HUES6 (cell line): Measurements from ENCODE around the gene UQCRC2.
"Not testable (repeated sequence)": the region's sequence is repeated elsewhere in the genome, so short reads cannot be mapped to it uniquely, and the experiment has no call there.

Experiments
- H3K27ac ChIP-seq: 2 replicates; pipeline ENCODE4 v1.7.0; 2013; ENCODE audit warnings: low read depth, mild to moderate bottlenecking, low read length, inconsistent platforms
- H3K27me3 ChIP-seq: 2 replicates; pipeline ENCODE4 v1.6.1; 2013; ENCODE audit warnings: low read length; ENCODE audit not compliant: control insufficient read depth, insufficient read depth
- H3K36me3 ChIP-seq: 2 replicates; pipeline ENCODE4 v1.6.1; 2013; ENCODE audit warnings: low read length; ENCODE audit not compliant: control insufficient read depth, insufficient read depth
- H3K4me1 ChIP-seq: 2 replicates; pipeline ENCODE4 v1.6.1; 2013; ENCODE audit warnings: low read length; ENCODE audit not compliant: control insufficient read depth, insufficient read depth
- H3K4me3 ChIP-seq: 2 replicates; pipeline ENCODE4 v1.5.1; 2013; ENCODE audit warnings: low read depth, low read length
- H3K9ac ChIP-seq: one replicate; pipeline ENCODE4 v1.6.1; 2013; ENCODE audit warnings: mild to moderate bottlenecking, low read length
- H3K9me3 ChIP-seq: 2 replicates; pipeline ENCODE4 v1.6.1; 2013; ENCODE audit warnings: low read depth, low read length; ENCODE audit not compliant: control insufficient read depth, insufficient read depth

Gene UQCRC2

DNA sequence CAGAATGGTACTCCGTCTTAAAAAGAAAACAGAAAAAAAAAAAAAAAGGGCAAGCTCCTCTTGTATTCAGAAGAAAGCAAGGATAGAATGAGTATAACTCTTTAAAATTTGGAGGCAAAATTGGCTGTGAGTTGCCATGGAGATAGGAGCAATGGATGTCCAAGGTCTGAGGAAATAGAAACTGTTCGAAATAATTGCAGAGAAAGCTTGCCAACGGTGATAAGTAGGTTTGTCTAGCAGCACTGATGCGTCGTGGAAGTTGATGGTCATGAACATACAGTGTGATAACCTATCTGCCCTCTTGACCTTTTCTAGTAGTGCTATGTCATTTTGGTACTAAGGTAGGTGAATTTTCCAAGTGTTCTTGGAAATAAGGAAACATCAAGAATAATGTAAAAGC lies 57.7 kb downstream of the UQCRC2 start:
- no peak overlapping the region for H3K27ac ChIP-seq
- H3K4me1 ChIP-seq, result peaks cover 3% of the 10 kb centered on the region; the same call in 1 of the 2 replicates
- no peaks in the 10 kb centered on the region for H3K9me3 ChIP-seq
- H3K4me3 ChIP-seq, result no peak overlapping the region
- no peak overlapping the region for H3K9ac ChIP-seq
- H3K27me3 ChIP-seq, result peaks cover 23% of the 10 kb centered on the region; the same call in 1 of the 2 replicates
- no peaks in the 10 kb centered on the region for H3K36me3 ChIP-seq

DNA sequence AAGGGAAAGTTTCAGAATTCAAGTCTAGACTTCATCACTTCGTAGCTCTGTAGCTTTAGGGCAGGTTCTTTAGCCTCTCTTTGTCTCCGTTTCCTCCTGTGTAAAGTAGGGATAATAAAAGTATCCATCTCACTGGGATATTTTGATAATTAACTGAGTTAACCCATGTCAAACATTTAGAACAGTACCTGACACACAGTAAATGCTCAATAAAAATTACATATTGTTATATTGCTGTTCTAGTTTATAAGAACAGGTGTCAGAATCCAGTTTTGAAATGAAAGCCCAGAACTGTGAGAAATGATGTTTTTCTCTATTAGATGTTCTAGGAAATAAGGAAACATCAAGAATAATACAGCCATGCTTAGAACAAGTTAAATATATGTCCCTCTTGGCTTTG lies 59.1 kb downstream of the UQCRC2 start:
- Histone ChIP-seq H3K4me3 (no peak overlapping the region), H3K4me1 (no peaks in the 10 kb centered on the region), H3K9ac (no peak overlapping the region), H3K27ac (no peak overlapping the region), H3K36me3 (no peaks in the 10 kb centered on the region), H3K27me3 (peaks cover 11% of the 10 kb centered on the region; the same call in 1 of the 2 replicates), H3K9me3 (no peaks in the 10 kb centered on the region)

DNA sequence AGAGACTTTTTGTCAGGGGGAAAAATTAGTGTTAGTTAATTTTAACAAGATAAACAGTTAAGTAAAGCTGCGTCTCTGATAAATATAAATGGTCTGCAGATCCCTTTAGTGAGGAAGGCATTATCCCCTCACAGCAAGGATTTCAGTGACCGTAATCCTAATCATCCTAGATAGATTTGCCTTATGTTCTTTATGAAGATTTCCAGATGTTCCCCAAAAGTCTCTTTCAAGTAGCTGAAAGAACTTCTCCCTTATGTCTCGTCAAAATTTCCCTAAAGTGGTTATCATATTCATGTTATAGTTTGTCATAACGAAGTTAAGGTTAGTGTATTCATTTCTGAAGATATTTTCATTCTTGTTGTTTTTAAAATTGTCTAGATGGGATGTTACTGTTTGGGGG lies 60.3 kb downstream of the UQCRC2 start:
- H3K9ac ChIP-seq, result no peak overlapping the region
- H3K36me3 ChIP-seq, result no peaks in the 10 kb centered on the region
- H3K4me3 ChIP-seq, result no peak overlapping the region
- H3K27ac ChIP-seq, result no peak overlapping the region
- H3K4me1 ChIP-seq, result no peaks in the 10 kb centered on the region
- H3K9me3 ChIP-seq, result no peaks in the 10 kb centered on the region
- peaks cover 9% of the 10 kb centered on the region; the same call in 1 of the 2 replicates for H3K27me3 ChIP-seq

DNA sequence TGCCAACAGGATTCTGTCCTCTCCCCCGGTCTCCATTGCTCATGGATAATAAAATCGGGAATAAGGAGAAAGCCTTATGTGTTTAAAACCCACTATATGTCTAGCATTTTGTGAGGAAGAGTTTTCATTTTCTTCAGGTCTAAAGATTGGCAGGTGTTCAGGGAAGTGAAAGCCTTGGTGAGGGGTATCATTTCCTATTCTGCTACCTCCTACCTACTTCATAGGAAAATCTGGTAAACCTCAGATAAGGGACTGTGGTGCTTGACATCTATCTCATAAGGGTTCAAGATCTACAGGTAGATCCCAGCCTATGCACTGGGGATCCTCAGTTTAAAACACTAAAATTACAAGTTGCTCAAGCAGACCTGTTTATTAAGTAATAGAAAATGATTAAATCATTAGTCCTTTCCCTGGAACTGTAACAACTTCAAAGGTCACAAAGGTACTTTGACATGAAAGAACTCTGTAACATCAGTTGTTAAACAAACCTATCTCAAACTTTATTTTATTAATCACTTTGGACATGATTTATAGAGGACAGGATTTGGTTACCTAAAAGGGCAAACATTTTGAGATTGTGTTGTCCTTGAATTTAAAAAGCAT lies 61.2 kb downstream of the UQCRC2 start:
- Histone ChIP-seq H3K36me3 (no peaks in the 10 kb centered on the region), H3K4me1 (no peaks in the 10 kb centered on the region), H3K9me3 (no peaks in the 10 kb centered on the region), H3K27ac (no peak overlapping the region), H3K27me3 (peaks cover under 1% of the 10 kb centered on the region; the same call in 1 of the 2 replicates), H3K4me3 (no peak overlapping the region), H3K9ac (no peak overlapping the region)

DNA sequence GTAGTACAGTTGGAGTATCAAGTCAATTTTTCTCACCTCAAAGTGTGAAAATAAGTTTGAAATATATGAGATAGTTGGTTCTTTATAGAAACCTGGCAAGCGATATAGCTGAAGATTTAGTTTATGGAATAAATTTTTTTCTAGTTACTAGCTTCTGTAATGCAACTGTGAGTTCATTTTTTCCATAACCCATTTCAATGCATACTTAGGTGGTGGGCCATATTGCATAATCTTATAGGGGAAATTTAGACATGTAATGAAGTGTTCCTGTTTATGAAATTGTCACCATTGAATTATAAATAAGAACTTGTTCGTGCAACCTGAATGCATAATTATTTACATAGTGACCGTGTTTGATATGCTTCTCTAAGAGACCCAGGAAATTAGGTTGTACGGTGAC lies 63.8 kb downstream of the UQCRC2 start:
- H3K9ac ChIP-seq, result no peak overlapping the region

DNA sequence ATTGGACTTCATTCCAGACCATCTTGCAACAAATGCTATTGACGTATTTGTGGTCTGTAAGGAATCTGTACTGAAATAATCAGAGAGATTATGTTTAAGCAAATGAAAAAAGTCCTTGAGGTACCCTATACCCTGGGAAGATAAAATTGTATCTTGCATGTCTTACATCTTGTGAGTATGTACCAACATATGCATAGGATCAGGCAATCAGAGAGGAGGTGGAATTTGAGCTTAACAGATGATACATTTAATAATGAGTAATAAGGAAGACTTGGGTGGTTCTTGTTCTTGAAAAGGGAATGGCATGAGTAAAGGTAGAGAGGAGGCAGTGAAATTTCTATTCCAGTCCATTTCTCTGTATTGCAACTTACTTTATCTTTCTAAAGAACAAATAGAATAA lies 65.4 kb downstream of the UQCRC2 start:
- no peaks in the 10 kb centered on the region for H3K9me3 ChIP-seq
- no peak overlapping the region for H3K27ac ChIP-seq
- H3K4me3 ChIP-seq, result no peak overlapping the region
- H3K27me3 ChIP-seq, result no peaks in the 10 kb centered on the region
- H3K9ac ChIP-seq, result no peak overlapping the region
- H3K36me3 ChIP-seq, result no peaks in the 10 kb centered on the region
- H3K4me1 ChIP-seq, result no peaks in the 10 kb centered on the region

More for the DNA sequence above, 63.8 kb downstream of the UQCRC2 start:
- Histone ChIP-seq H3K4me3 (no peak overlapping the region), H3K36me3 (no peaks in the 10 kb centered on the region), H3K4me1 (no peaks in the 10 kb centered on the region), H3K27ac (no peak overlapping the region), H3K27me3 (no peaks in the 10 kb centered on the region), H3K9me3 (no peaks in the 10 kb centered on the region)

DNA sequence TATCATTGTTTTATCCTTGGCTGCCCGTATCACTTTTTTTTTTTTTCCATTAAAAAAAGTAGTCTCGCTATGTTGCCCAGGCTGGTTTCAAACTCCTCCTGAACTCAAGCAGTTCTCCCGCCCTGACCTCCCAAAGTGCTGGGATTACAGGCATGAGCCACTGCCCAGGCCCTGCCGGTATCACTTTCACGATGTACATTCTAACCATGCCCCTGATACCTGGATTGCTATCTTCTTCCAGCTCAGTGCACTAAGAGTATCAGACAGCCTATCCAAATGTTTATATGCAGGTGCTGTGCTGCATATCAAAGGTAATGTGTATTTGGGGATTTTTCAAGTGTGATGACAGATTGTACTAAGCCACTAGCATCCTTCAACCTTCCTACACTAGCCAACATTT lies 69.0 kb downstream of the UQCRC2 start:
- Histone ChIP-seq H3K36me3 (no peaks in the 10 kb centered on the region), H3K9me3 (no peaks in the 10 kb centered on the region), H3K27ac (no peak overlapping the region), H3K27me3 (no peaks in the 10 kb centered on the region), H3K9ac (no peak overlapping the region), H3K4me3 (no peak overlapping the region), H3K4me1 (0 out of 2 replicates have a peak, but pooled peaks cover 4% of the 10 kb centered on the region)

DNA sequence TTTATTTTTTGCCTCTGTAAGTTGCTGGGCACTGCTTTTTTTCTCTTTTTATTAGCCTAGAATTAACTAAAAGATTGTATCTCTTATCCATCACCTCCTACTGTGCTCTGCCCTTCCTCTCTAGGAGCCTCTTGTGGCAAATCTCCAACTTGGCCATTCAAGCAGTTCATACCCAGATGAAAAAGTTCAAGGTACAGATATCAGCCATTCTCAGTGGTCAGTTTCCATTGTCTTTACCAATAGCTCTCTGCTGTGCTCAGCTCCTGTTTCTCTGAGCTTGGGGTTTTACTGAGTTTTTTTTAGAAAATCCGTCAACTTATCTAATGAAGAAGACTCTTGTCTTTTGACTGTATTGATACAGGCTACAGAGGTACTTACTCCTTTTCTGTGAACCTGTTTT lies 70.3 kb downstream of the UQCRC2 start:
- no peak overlapping the region for H3K27ac ChIP-seq

DNA sequence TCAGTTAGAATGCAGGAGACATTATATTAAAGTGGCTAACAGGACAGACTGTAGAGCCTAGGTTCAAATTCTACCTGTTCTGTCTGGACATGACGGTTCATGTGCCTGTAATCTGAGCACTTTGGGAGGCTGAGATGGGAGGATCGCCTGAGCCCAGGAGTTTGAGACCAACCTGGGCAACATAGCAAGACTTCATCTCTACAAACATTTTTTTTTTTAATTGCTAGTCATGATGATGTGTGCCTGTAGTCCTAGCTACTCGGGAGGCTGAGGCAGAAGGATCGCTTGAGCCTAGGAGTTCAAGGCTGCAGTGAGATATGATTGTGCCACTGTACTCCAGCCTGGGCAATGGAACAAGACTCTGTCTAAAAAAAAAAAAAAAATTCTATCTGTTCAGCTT lies 71.6 kb downstream of the UQCRC2 start:
- H3K9ac ChIP-seq, H3K9me3 ChIP-seq, H3K27ac ChIP-seq, H3K27me3 ChIP-seq, H3K4me3 ChIP-seq, H3K36me3 ChIP-seq, H3K4me1 ChIP-seq: not testable (repeated sequence)

More for the DNA sequence above, 70.3 kb downstream of the UQCRC2 start:
- Histone ChIP-seq H3K36me3 (no peaks in the 10 kb centered on the region), H3K27me3 (no peaks in the 10 kb centered on the region), H3K4me3 (no peak overlapping the region), H3K4me1 (0 out of 2 replicates have a peak, but pooled peaks cover 4% of the 10 kb centered on the region), H3K9me3 (no peaks in the 10 kb centered on the region), H3K9ac (no peak overlapping the region)

DNA sequence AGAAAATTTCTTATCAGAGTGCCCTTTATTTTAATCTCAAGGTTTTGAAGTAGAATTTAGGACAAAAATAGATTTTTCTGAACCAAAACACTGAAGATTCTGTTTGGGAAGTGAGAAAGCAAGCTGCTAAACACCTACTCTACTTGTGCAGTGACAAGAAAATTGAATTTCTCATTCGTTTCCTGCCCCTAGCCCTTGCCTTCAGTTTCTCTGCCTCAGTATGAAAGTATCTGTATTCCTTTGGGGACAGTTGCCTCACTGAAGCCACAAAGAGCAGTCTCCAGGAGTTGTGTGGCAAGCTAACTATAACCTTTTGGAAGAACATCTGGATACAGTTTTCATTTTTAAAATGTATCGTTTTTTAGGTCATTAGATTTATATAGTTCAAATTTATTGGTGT lies 74.5 kb downstream of the UQCRC2 start:
- Histone ChIP-seq H3K4me1 (0 out of 2 replicates have a peak, but pooled peaks cover 4% of the 10 kb centered on the region), H3K4me3 (no peak overlapping the region), H3K27me3 (no peaks in the 10 kb centered on the region), H3K9ac (no peak overlapping the region), H3K27ac (no peak overlapping the region), H3K9me3 (no peaks in the 10 kb centered on the region), H3K36me3 (no peaks in the 10 kb centered on the region; the same call in 1 of the 2 replicates)

DNA sequence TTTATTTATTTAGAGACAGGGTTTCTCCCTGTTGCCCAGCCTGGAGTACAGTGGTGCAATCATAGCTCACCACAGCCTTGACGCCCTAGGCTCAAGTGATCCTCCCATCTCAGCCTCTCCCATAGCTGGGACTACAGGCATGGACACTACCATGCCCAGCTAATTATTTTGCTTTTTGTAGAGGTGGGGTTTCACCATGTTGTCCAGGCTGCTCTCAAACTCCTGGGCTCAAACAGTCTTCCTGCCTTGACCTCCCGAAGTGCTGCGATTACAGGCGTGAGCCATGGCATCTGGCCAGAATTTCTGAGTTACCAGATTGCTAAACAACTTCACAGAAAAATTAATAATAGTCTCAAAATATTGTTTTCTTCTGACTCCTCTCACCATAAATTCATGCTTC lies 76.5 kb downstream of the UQCRC2 start:
- no peaks in the 10 kb centered on the region; the same call in 1 of the 2 replicates for H3K36me3 ChIP-seq
- H3K27ac ChIP-seq, result no peak overlapping the region

More for the DNA sequence above, 76.5 kb downstream of the UQCRC2 start:
- Histone ChIP-seq H3K9me3 (no peaks in the 10 kb centered on the region), H3K27me3 (no peaks in the 10 kb centered on the region), H3K9ac (no peak overlapping the region), H3K4me3 (no peak overlapping the region), H3K4me1 (0 out of 2 replicates have a peak, but pooled peaks cover 4% of the 10 kb centered on the region)
